Measurements from ENCODE around the gene PTPRN.

PTPRN gene

GRCh38 chr2:219296142-219296541 is 13.1 kb downstream of the PTPRN start:
- Histone ChIP-seq H4K20me1 (ENCODE audit: control insufficient read depth, insufficient read depth, low read depth, low read length) (no peaks in the 10 kb centered on the region), H3K79me2 (ENCODE audit: control insufficient read depth, low read length) (no peaks in the 10 kb centered on the region), H3F3A (ENCODE audit: control insufficient read depth, insufficient read depth) (peaks cover 2% of the 10 kb centered on the region; the same call in 1 of the 2 replicates), H3K4me3 (ENCODE audit: low read length) (no peak overlapping the region), H3K27ac (ENCODE audit: low read depth, low read length) (no peak overlapping the region), H3K27me3 (ENCODE audit: control insufficient read depth, low read length) (peaks cover 23% of the 10 kb centered on the region), H3K4me2 (ENCODE audit: low read length) (no peak overlapping the region), H3K36me3 (ENCODE audit: control insufficient read depth, low read length) (no peaks in the 10 kb centered on the region), H3K9me2 (replicated peaks; ENCODE audit: control insufficient read depth, low read length) (no peaks in the 10 kb centered on the region), H3K4me1 (ENCODE audit: control insufficient read depth, low read length) (peaks cover 22% of the 10 kb centered on the region), H3K9me3 (ENCODE audit: control insufficient read depth, insufficient read depth, low read length) (no peaks in the 10 kb centered on the region)
- TF ChIP-seq CTCF (IDR thresholded peaks at IDR 0.05; ENCODE audit: low read depth, low read length, poor library complexity, severe bottlenecking) (no peak), EZH2phosphoT487 (IDR thresholded peaks at IDR 0.05; ENCODE audit: borderline replicate concordance, low read length) (no peak)

GRCh38 chr2:219294356-219295351 is 14.5 kb downstream of the PTPRN start:
- H3K9me2 ChIP-seq (replicated peaks; ENCODE audit: control insufficient read depth, low read length) = no peaks in the 10 kb centered on the region
- peaks cover 22% of the 10 kb centered on the region for H3K4me1 ChIP-seq (ENCODE audit: control insufficient read depth, low read length)

GRCh38 chr2:219293736-219294231 is 15.4 kb downstream of the PTPRN start:
- TF ChIP-seq EZH2phosphoT487 (IDR thresholded peaks at IDR 0.05; ENCODE audit: borderline replicate concordance, low read length) (no peak), CTCF (IDR thresholded peaks at IDR 0.05; ENCODE audit: low read depth, low read length, poor library complexity, severe bottlenecking) (no peak)
- Histone ChIP-seq H3K4me3 (ENCODE audit: low read length) (peak overlapping the region; percentile 79), H3K9me2 (replicated peaks; ENCODE audit: control insufficient read depth, low read length) (no peaks in the 10 kb centered on the region), H3K36me3 (ENCODE audit: control insufficient read depth, low read length) (no peaks in the 10 kb centered on the region), H3K27ac (ENCODE audit: low read depth, low read length) (no peak overlapping the region), H3K27me3 (ENCODE audit: control insufficient read depth, low read length) (peaks cover under 1% of the 10 kb centered on the region; the same call in 1 of the 2 replicates), H4K20me1 (ENCODE audit: control insufficient read depth, insufficient read depth, low read depth, low read length) (no peaks in the 10 kb centered on the region), H3K79me2 (ENCODE audit: control insufficient read depth, low read length) (no peaks in the 10 kb centered on the region), H3K4me1 (ENCODE audit: control insufficient read depth, low read length) (peaks cover 19% of the 10 kb centered on the region), H3K4me2 (ENCODE audit: low read length) (peak overlapping the region; percentile 62), H3K9me3 (ENCODE audit: control insufficient read depth, insufficient read depth, low read length) (no peaks in the 10 kb centered on the region), H3F3A (ENCODE audit: control insufficient read depth, insufficient read depth) (peaks cover 2% of the 10 kb centered on the region; the same call in 1 of the 2 replicates)

More at GRCh38 chr2:219294356-219295351, 14.5 kb downstream of the PTPRN start:
- peak overlapping the region; percentile 79 for H3K4me3 ChIP-seq (ENCODE audit: low read length)
- H3F3A ChIP-seq (ENCODE audit: control insufficient read depth, insufficient read depth) = peaks cover 2% of the 10 kb centered on the region; the same call in 1 of the 2 replicates
- no peaks in the 10 kb centered on the region for H3K9me3 ChIP-seq (ENCODE audit: control insufficient read depth, insufficient read depth, low read length)
- H3K4me2 ChIP-seq (ENCODE audit: low read length) = peak overlapping the region; percentile 62
- peaks cover 9% of the 10 kb centered on the region for H3K27me3 ChIP-seq (ENCODE audit: control insufficient read depth, low read length)
- H3K27ac ChIP-seq (ENCODE audit: low read depth, low read length) = peak overlapping the region; percentile 22; the same call in 1 of the 2 replicates
- TF ChIP-seq CTCF (IDR thresholded peaks at IDR 0.05; ENCODE audit: low read depth, low read length, poor library complexity, severe bottlenecking) (peak; percentile 97), EZH2phosphoT487 (IDR thresholded peaks at IDR 0.05; ENCODE audit: borderline replicate concordance, low read length) (no peak)
- no peaks in the 10 kb centered on the region for H3K79me2 ChIP-seq (ENCODE audit: control insufficient read depth, low read length)
- no peaks in the 10 kb centered on the region for H4K20me1 ChIP-seq (ENCODE audit: control insufficient read depth, insufficient read depth, low read depth, low read length)
- no peaks in the 10 kb centered on the region for H3K36me3 ChIP-seq (ENCODE audit: control insufficient read depth, low read length)
